ENCODE measurements around the gene CSH1. TPM values are rescaled to one million over a fixed set of nuclear protein-coding genes. Genes with fewer than 3 reads are reported as not detected.
"Not testable (repeated sequence)": the region's sequence is repeated elsewhere in the genome, so short reads cannot be mapped to it uniquely, and the experiment has no call there.

CSH1 gene
- total RNA-seq, 1 donor from 2014 or later, result not detected

- no peaks in the 10 kb centered on the region for H3K9me3 ChIP-seq (ENCODE audit: low read depth)
- no peaks in the 10 kb centered on the region for H3F3A ChIP-seq (ENCODE audit: low read depth)
- no peak overlapping the region for H3K4me3 ChIP-seq
- H3K36me3 Mint-ChIP-seq, result no peaks in the 10 kb centered on the region
- H3K9ac ChIP-seq, result no peak overlapping the region
- no peak overlapping the region for H3K27ac ChIP-seq
- no peak overlapping the region for H3K27ac Mint-ChIP-seq
- peaks cover 2% of the 10 kb centered on the region for H3K27me3 ChIP-seq
- no peaks in the 10 kb centered on the region for H4K20me1 ChIP-seq (ENCODE audit: low read depth)
- no peak overlapping the region for H3K4me2 ChIP-seq
- H2AFZ ChIP-seq (replicated peaks), result no peak overlapping the region
- TF ChIP-seq EZH2phosphoT487 (IDR thresholded peaks at IDR 0.05) (no peak), CTCF (IDR thresholded peaks at IDR 0.05) (no peak), EZH2 (IDR thresholded peaks at IDR 0.05) (no peak)
- no peaks in the 10 kb centered on the region for H3K4me1 Mint-ChIP-seq
- peaks cover 8% of the 10 kb centered on the region for H3K27me3 Mint-ChIP-seq (ENCODE audit: insufficient read depth, low read depth)
- H3K4me1 ChIP-seq, result no peaks in the 10 kb centered on the region
- H3K9me3 Mint-ChIP-seq, result no peaks in the 10 kb centered on the region
- no peak for DNase-seq (ENCODE audit: low spot score)
- no peak overlapping the region for H3K4me3 Mint-ChIP-seq
- no peaks in the 10 kb centered on the region for H3K36me3 ChIP-seq
- H3K79me2 ChIP-seq (ENCODE audit: low read depth), result no peaks in the 10 kb centered on the region
Measured at GRCh38 chr17:63859257-63859656, 37.1 kb downstream of the CSH1 start.

GRCh38 chr17:63856425-63856824 lies 39.9 kb downstream of the CSH1 start:
- not testable (repeated sequence) for H3K79me2 ChIP-seq (ENCODE audit: low read depth); H2AFZ ChIP-seq (replicated peaks); DNase-seq (ENCODE audit: low spot score); H3K36me3 Mint-ChIP-seq; H3K27ac ChIP-seq; H3K4me1 Mint-ChIP-seq; H3K27ac Mint-ChIP-seq; H3K9ac ChIP-seq; H3K4me1 ChIP-seq; H4K20me1 ChIP-seq (ENCODE audit: low read depth); H3K27me3 ChIP-seq; H3K4me3 ChIP-seq; H3K36me3 ChIP-seq; H3F3A ChIP-seq (ENCODE audit: low read depth); H3K4me2 ChIP-seq; H3K9me3 Mint-ChIP-seq; H3K9me3 ChIP-seq (ENCODE audit: low read depth); H3K27me3 Mint-ChIP-seq (ENCODE audit: insufficient read depth, low read depth); H3K4me3 Mint-ChIP-seq

GRCh38 chr17:63855185-63855584 lies 41.2 kb downstream of the CSH1 start:
- Mint-ChIP-seq H3K4me3 (no peak overlapping the region), H3K27ac (no peak overlapping the region), H3K36me3 (no peaks in the 10 kb centered on the region), H3K27me3 (ENCODE audit: insufficient read depth, low read depth) (peaks cover 5% of the 10 kb centered on the region), H3K9me3 (no peaks in the 10 kb centered on the region), H3K4me1 (no peaks in the 10 kb centered on the region)
- Histone ChIP-seq H3K36me3 (no peaks in the 10 kb centered on the region), H3K4me1 (no peaks in the 10 kb centered on the region), H2AFZ (replicated peaks) (no peak overlapping the region), H3K4me2 (no peak overlapping the region), H3K9me3 (ENCODE audit: low read depth) (no peaks in the 10 kb centered on the region), H3K27ac (no peak overlapping the region), H3K79me2 (ENCODE audit: low read depth) (no peaks in the 10 kb centered on the region), H3K27me3 (peaks cover 6% of the 10 kb centered on the region), H4K20me1 (ENCODE audit: low read depth) (no peaks in the 10 kb centered on the region), H3F3A (ENCODE audit: low read depth) (no peaks in the 10 kb centered on the region), H3K4me3 (no peak overlapping the region), H3K9ac (no peak overlapping the region)
- no peak for TF ChIP-seq CTCF (IDR thresholded peaks at IDR 0.05)
- TF ChIP-seq EZH2phosphoT487 (IDR thresholded peaks at IDR 0.05), result no peak
- TF ChIP-seq EZH2 (IDR thresholded peaks at IDR 0.05), result no peak
- DNase-seq (ENCODE audit: low spot score), result no peak

GRCh38 chr17:63854709-63855108 lies 41.7 kb downstream of the CSH1 start:
- no peaks in the 10 kb centered on the region for H3K9me3 ChIP-seq (ENCODE audit: low read depth)
- H3F3A ChIP-seq (ENCODE audit: low read depth), result no peaks in the 10 kb centered on the region
- no peak overlapping the region for H3K9ac ChIP-seq
- no peak overlapping the region for H3K27ac Mint-ChIP-seq
- no peak overlapping the region for H3K4me3 ChIP-seq
- no peaks in the 10 kb centered on the region for H3K9me3 Mint-ChIP-seq
- no peak for DNase-seq (ENCODE audit: low spot score)
- no peak overlapping the region for H3K4me2 ChIP-seq
- peaks cover 1% of the 10 kb centered on the region for H3K4me1 Mint-ChIP-seq
- no peak overlapping the region for H3K4me3 Mint-ChIP-seq
- H3K27ac ChIP-seq, result no peak overlapping the region
- H3K27me3 ChIP-seq, result peaks cover 9% of the 10 kb centered on the region
- no peaks in the 10 kb centered on the region for H4K20me1 ChIP-seq (ENCODE audit: low read depth)
- H3K4me1 ChIP-seq, result no peaks in the 10 kb centered on the region
- H2AFZ ChIP-seq (replicated peaks), result no peak overlapping the region
- H3K36me3 ChIP-seq, result no peaks in the 10 kb centered on the region
- TF ChIP-seq EZH2 (IDR thresholded peaks at IDR 0.05), result no peak
- H3K79me2 ChIP-seq (ENCODE audit: low read depth), result no peaks in the 10 kb centered on the region
- H3K27me3 Mint-ChIP-seq (ENCODE audit: insufficient read depth, low read depth), result peaks cover 7% of the 10 kb centered on the region
- H3K36me3 Mint-ChIP-seq, result no peaks in the 10 kb centered on the region

Measured in neural progenitor cell (in vitro differentiated cells).